ENCODE data around the gene HNRNPL.

Gene HNRNPL

GRCh38 chr19:38845374-38846024 lies 4.3 kb downstream of the HNRNPL start:
- DNase-seq (ENCODE audit: low read depth in 3 of 3), result no peak

GRCh38 chr19:38844093-38844686 lies 5.6 kb downstream of the HNRNPL start:
- DNase-seq (ENCODE audit: low read depth in 3 of 3), result no peak

GRCh38 chr19:38843175-38843758 lies 6.5 kb downstream of the HNRNPL start:
- DNase-seq (ENCODE audit: low read depth in 3 of 3), result no peak

- DNase-seq (ENCODE audit: low read depth in 3 of 3), result peak in 2 of 3 experiments; percentile 23 to 47
These were observed 7.2 kb downstream of the HNRNPL start for GRCh38 chr19:38842439-38843174.

GRCh38 chr19:38841787-38842438 lies 7.9 kb downstream of the HNRNPL start:
- DNase-seq (ENCODE audit: low read depth in 3 of 3), result peak in 1 of 3 experiments; percentile 32

- no peak for DNase-seq (ENCODE audit: low read depth in 3 of 3)
These were observed 8.5 kb downstream of the HNRNPL start for GRCh38 chr19:38841180-38841766.

- no peak for DNase-seq (ENCODE audit: low read depth in 3 of 3)
These were observed 9.2 kb downstream of the HNRNPL start for GRCh38 chr19:38840583-38840968.

GRCh38 chr19:38839816-38840582 lies 9.8 kb downstream of the HNRNPL start:
- DNase-seq (ENCODE audit: low read depth in 3 of 3), result no peak

- no peak for DNase-seq (ENCODE audit: low read depth in 3 of 3)
These were observed 10.6 kb downstream of the HNRNPL start for GRCh38 chr19:38838986-38839761.

- DNase-seq (ENCODE audit: low read depth in 3 of 3), result peak in 2 of 3 experiments; percentile 45 to 65
These were observed 11.4 kb downstream of the HNRNPL start for GRCh38 chr19:38838208-38838985.

GRCh38 chr19:38837656-38838121 lies 12.1 kb downstream of the HNRNPL start:
- no peak for DNase-seq (ENCODE audit: low read depth in 3 of 3)

- no peak for DNase-seq (ENCODE audit: low read depth in 3 of 3)
These were observed 12.7 kb downstream of the HNRNPL start for GRCh38 chr19:38836983-38837626.

- DNase-seq (ENCODE audit: low read depth in 3 of 3), result no peak
These were observed 13.4 kb downstream of the HNRNPL start for GRCh38 chr19:38836159-38836982.

- DNase-seq (ENCODE audit: low read depth in 3 of 3), result no peak
These were observed 15.2 kb downstream of the HNRNPL start for GRCh38 chr19:38834590-38834989.

- no peak for DNase-seq (ENCODE audit: low read depth in 3 of 3)
These were observed 15.7 kb downstream of the HNRNPL start for GRCh38 chr19:38834104-38834490.

GRCh38 chr19:38833092-38833425 lies 16.7 kb downstream of the HNRNPL start:
- DNase-seq (ENCODE audit: low read depth in 3 of 3), result no peak

- no peak for DNase-seq (ENCODE audit: low read depth in 3 of 3)
These were observed 18.6 kb downstream of the HNRNPL start for GRCh38 chr19:38831142-38831605.

Data from stimulated activated CD4-positive, alpha-beta T cell treated with anti-CD3 and anti-CD28 coated beads, TNF-alpha, amount 100 ng/mL, for 24 hours (primary cell).